ENCODE measurements around the gene MED27.
"Not testable (repeated sequence)": the region's sequence is repeated elsewhere in the genome, so short reads cannot be mapped to it uniquely, and the experiment has no call there.

MED27 gene

DNA sequence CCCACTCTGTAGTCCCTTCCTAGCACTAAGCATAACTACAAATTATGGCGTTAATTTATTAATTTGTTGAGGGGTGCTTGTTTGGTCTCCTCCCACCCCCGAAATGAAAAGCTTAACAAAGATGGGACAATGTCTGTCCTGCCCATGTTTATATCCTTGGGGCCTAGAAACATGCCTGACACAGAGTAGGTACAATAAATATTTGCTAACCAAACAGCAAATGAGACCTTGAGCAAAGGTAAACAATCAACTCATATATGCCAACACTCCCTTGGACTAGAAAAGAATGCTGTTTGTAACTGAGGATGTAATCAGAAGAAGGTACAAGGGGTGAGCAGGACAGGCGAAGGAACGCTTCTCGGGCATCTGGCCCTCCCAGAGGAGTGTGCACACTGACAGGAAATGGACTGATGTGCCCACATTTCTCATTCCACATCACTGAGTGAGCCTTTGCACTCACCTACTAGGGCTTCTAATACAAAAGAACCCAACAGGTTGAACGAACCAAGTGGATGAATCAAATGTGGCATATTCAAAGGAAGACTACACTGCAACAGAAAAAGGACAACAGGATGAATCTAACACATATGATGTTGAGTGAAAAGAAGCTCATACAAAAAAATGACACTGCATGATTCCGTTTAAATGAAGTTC lies 66.8 kb downstream of the MED27 start:
- DNase-seq: no peak

DNA sequence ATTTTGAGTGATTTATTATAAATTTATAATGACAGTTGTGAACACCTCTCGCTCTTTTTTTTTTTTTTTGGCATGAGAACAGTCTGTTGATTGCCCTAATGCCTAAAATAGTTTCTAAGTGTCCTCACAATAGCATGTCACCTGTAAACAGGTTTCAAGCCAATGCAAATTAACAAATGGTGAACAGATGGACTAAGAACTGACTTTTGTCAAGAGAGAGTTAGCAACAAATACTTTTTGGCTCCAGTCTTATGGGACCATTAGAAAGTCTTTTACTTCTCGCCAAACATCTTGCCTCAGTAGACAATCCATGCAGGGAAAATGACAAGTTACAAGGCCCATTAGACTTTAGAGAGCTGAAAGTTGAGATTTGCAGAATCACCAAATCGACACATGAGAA lies 67.8 kb downstream of the MED27 start:
- no peak for DNase-seq

DNA sequence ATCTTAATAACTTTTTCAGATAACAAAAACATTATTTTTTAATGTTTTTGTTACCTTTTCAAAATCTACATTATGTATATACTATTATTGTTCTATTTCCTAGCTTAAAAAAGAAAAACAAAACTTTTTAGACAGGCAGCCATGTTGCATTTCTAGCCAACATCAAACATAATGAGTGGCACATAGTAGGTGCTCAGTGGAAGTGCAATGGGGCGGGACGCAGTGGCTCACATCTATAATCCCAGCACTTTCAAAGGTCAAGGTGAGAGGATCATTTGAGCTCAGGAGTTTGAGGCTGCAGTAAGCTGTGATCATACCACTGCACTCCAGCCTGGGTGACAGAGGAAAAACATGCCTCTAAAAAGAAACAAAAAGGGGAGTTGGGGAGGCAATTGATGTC lies 68.4 kb downstream of the MED27 start:
- DNase-seq: no peak

DNA sequence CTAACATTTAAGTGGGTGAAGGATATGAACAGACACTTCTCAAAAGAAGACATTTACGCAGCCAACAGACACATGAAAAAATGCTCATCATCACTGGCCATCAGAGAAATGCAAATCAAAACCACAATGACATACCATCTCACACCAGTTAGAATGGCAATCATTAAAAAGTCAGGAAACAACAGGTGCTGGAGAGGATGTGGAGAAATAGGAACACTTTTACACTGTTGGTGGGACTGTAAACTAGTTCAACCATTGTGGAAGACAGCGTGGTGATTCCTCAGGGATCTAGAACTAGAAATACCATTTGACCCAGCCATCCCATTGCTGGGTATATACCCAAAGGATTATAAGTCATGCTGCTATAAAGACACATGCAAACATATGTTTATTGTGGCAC lies 69.5 kb downstream of the MED27 start:
- DNase-seq: not testable (repeated sequence)

DNA sequence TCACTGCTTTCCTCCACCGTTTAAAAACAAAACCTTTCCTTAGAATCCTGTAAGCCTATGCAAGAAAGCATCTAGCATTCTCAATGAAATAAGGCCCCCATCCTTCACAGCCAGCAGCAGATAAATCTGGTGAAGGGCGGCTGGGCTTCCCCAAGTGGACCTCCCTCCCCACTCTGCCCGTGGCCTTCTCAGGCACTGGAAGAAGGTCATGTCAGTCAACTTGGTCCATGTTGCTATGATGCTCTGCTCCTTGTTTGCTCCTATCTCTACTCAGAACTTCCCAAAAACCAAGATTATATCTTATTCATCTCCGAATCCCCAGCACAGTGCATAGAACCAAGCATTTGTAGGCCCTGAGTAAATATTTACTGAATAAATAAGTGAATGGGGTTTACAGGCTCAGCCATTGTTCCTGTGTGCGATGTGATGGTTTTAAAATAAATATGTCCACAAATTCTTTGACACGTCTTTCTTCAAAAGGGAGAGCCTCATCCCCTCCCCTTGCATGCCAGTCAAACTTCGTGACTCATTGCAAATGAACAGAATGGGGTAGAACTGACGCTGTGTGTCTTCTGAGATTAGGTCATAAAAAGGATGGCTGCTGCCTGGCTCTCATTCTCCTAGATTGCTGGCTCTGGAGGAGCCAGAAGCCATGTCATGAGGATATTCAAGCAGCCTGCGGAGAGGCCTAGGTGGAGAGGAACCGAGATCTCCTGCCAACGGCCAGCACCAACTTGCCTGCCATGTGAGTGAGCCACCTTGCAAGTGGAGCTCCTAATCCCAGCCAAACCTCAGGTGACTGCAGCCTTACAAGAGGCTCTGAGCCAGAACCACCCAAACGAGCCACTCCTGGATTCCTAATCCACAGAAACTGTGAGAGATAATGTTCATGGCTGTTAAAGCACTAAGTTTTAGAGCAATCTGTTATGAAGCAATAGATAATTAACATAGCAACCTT lies 70.5 kb downstream of the MED27 start:
- no peak for DNase-seq

DNA sequence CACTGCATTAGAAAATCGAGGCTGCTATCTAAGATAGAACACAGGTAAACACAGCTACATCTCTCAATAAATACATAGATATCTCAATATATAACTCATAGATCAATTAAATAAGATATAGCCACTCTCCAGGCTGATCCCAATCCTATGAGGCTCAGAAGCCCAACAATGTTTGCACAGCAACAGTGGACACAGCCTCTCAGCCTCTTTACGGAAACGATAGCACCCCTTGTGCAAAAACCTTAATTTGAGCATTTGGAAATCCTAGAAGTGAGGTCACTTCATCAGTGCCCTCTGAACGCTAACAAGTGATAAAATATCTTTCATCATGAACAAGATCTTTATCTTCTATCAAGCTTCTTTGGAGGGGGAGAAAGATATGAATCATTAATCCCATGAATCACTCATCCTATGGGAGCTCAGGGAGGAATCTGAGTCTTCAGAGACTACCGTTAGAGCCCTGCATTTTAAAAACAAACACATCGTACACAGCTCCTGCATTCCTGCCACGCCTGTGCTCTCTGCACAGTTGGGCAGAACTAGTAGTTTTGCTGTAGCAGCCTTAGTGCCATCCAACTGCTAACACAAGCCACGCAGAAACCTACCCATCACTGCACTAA lies 71.4 kb downstream of the MED27 start:
- no peak for DNase-seq

DNA sequence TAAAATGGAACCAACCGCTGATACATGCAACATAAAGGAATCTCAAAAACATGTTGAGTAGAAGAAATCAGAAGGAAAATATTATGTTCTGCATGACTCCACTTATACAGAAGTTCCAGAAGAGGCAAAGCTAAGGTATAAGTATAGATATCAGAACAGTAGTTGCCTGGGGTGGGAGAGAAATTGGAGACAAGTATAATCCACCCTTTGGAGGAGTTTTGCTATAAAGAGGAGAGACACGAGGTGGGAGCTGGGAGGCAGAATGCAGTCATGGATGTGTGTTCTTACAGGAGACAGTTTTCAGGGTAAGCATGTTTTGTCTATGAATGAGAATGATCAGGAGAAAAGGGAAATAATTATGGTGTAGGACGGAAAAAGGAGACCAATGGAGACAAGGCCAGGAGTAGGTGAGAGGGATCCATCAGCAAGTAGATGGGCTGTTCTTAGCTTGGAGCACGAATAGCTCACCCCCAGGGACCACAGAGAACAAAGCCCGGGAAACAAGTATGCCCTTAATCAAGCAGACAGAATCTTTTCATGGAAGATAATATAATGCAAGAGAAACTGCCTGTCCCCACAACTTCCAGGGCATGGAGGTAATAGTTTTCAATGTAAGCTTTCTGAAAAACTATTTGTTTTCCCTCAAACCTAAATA lies 72.2 kb downstream of the MED27 start:
- no peak for DNase-seq

DNA sequence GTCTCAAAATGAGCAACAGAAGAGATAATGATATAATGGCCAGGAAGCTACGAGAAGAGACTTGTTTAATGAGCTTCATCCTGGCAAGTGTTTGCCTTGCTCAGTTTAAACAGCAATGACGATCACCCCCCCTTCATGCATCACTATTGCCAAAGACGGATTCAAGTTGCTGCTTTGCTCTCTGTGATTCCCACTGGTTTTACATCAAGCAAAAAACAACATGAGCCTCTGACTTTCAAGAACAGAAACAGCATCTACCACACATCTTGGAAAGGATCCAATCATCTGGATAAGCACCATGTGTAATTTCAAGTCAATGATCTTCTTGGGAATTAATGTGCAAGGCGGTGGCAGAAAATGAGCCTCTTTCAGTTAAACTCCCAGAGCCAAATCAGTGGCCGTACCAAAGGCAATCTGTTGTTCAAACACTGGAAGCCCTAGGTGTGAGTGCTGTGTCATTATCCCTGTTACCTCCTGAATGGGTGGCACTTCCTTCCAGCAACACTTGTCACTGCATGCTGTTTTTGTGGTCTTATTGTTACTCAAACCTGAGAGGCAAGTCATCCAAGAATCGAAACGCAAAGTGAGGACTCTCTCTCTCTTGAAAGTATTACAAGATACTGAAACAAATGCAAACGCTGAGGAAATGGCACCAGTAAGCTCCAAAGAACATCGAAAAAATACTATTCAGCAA lies 72.8 kb downstream of the MED27 start:
- DNase-seq: no peak

DNA sequence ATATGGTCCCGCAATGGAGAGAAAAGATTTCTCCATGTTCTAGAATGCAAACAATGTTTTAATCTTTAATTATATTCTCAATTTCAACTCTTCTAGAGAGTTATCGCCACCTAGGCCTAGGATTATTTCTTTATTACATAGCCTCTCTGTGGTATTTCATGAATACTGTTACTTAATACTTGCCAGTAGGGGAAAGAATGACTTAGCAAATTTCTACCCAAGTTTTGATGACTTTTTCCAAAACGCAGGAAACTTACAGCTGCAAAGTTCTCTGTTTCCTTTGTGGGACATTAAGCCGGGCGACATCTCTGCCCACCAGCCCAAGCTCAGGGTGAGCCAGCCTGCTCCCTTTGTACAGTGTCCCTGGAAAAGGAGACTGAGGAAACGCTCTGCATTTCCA lies 73.8 kb downstream of the MED27 start:
- no peak for DNase-seq

DNA sequence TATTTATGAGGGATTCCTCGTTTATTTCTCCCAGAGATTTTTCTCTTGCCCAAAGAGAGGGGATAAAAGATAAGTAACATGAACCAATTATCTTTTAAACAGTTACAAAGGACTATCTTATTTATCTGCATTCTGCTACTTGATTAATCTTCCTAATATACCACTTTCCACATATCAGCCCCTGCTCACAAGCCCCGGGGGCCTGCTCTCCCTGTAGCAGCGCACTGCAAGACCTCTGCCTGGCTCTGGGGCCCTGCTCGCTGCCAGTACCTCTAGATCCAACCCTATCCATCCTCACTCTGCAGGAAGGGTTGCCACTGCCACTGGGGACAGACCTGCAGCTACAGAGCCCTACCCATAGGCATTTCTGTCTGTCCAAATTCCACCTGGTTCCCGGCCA lies 75.3 kb downstream of the MED27 start:
- no peak for DNase-seq

DNA sequence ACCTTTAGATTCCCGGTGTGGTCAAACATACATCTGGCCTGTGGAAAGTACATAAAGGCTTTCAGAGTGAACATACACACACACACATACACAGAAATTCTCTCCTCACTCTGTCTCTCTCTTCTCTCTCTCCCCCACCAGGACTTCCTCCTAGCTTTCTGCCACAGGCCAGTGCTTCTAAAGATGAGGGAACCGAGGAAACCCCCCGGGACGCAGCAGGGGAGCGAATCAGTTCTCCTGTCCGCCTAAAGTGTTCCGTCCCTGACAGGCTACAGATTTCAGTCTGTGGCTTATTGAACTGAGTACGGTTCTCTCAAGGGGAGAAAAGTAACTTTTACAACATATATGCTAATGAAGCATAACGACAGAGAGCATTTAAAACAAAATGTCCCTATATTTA lies 75.8 kb downstream of the MED27 start:
- no peak for DNase-seq

DNA sequence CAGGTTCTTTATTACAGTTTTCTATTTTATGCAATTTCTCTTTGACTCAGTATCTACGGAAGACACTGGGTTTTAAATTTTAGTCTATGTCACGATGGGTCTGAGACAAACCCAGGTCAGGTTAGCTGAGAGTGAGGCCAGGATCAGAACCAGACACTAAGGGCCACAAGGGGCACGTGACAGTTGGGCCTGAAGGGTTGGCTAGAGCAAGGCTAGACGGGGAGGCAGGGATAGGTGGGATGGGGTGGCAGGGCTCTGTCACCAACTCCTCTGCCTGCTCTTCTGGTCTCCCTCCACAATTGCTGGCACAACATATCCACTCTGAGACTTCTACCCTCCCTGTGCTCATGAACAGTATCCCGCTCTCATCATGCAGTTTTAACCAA lies 76.4 kb downstream of the MED27 start:
- DNase-seq: no peak

DNA sequence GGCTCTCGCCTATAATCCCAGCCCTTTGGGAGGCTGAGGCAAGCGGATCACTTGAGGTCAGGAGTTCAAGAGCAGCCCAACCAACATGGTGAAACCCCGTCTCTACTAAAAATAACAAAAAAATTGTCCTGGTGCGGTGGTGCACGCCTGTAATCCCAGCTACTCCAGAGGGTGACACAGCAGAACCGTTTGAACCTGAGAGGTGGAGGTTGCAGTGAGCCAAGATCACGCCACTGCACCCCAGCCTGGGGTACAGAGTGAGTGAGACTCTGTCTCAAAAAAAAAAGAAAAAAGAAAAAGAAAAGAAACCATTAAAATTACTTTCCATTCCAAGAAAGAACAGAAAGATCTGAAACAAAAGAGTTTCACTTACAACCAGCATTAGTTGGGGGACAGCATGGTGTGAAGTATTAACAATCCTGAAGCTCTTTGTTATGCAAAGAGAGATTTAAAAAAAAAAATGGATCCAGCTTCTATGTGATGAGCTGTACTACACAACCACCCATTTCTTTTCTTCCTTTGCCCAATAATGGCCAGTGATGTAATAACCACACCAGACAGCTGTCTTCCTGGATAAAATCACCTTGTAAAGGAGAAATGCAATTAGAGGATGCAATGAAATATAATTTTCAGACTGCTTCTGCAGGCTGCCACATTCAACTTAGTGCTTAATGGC lies 76.9 kb downstream of the MED27 start:
- DNase-seq: no peak

DNA sequence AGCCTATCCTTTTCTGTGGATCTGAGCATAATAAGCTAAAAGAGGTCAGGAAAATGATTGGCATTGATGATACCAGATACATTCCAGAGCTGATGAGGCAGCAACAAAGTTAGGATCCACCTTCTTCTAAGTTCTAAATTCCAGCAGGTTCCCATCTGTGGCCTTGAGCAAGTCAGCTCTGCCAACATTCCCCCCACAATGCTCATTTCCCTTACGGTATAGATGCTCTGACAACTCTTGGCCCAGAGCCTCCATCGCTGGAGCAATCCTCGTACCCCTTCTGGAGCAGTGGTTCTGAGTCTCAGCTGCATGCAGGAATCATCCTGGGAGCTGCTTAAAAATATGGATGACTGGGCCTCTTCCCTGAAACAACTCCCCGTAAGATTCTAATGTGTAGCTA lies 78.1 kb downstream of the MED27 start:
- DNase-seq: no peak

DNA sequence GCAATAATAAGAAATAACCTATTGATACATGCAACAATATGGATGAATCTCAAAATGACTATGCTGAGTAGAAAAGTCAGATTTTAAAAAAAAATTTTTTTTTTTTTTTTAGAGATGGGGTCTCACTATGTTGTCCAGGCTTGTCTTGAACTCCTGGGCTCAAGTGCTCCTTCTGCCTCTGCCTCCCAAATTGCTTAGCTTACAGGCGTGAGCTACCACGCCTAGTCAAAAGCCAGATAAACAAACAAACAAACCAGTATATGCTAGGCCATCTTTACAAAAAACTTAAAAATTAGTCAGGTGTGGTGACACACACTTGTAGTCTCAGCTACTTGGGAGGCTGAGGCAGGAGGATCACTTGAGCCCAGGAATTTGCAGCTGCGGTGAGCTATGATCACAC lies 79.0 kb downstream of the MED27 start:
- no peak for DNase-seq

DNA sequence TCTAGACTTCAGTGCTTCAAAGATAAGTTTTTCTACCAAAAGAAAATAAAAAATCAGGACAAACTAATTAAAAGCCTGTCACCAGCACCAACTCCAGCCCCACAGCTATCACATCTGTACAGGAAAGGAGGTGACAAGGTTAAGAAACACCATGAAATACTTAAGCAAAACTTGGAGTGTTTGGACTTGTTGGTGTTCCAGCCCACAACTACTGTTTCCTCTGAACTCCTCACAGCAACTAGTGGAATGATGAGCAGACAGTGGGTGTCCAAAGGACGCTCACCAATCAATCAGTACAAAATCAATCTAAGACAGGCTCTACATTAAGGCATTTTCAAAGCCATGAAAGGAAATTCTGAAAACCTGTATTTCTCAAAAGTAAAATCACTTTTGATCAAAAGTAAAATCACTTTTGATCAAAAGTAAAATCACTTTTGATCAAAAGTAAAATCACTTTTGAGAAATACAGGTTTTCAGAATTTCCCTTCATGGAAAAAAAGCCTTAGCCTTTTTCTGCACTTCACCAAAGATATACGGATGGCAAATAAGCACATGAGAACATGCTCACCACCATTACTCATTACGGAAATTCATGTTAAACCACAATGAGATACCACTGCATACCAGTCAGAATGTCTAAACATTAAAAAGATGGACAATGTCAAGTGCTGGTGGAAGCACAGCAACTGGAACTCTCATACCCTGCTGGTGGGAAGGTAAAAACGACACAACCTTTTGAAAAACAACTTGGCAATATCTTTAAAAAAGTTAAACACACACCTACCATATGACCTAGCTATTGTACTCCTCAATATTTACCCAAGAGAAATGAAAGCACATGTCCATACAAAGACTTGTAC lies 79.7 kb downstream of the MED27 start:
- DNase-seq: no peak

DNA sequence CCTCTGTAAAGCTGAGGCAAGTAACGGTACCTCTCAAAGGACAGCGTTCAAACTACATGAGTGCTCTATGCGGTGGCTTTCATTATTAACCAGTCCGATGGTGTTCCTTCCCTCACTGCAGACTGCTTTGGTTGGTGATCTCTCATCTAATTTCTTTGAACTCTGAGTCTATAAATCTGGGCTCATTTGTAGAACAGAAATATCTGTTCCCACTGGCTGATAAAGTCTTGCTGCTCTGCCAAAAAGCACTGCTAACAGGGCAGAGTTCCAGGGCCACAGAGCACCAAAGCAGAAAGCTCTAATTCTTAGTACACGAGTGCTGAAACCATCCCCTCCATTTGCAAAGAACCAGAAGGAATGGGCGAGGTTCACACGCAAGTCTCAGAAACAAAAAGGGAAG lies 81.9 kb downstream of the MED27 start:
- no peak for DNase-seq

DNA sequence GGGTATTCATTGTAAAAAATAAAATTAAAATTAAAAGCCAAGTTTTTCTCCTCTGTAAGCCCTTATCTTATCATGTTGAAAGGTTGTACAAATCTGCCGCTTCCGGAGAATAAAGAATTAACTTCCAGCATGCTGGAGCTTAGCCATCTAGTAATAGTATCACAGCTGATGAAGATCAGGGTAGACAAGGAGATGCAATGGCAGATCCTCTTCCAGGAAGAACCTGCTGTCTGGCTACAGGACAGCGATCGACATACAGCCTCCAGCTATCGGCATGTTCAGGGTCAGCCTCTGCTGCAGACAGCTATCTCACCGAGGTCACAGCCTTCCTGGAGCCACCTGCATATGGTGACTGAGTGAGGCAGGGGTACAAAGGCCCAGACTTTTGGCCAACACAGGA lies 82.6 kb downstream of the MED27 start:
- DNase-seq: no peak

DNA sequence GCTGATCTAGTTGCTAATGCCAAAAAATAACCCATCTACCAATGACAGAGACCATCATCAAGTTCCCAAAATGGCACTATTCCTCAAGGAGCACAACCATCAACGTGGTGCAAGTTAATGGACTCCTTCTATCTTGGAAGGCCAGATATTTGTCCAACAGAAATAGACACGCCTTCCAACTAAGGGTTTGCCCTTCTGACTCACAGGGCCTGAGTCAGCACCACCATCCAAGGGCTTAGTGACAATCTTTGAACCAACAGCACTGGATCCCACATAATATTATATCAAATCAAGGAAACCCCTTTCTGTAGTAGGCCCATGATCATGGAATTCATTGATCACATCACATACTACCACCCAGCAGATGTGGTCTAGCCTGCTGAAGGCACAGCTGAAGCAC lies 84.3 kb downstream of the MED27 start:
- DNase-seq: no peak

DNA sequence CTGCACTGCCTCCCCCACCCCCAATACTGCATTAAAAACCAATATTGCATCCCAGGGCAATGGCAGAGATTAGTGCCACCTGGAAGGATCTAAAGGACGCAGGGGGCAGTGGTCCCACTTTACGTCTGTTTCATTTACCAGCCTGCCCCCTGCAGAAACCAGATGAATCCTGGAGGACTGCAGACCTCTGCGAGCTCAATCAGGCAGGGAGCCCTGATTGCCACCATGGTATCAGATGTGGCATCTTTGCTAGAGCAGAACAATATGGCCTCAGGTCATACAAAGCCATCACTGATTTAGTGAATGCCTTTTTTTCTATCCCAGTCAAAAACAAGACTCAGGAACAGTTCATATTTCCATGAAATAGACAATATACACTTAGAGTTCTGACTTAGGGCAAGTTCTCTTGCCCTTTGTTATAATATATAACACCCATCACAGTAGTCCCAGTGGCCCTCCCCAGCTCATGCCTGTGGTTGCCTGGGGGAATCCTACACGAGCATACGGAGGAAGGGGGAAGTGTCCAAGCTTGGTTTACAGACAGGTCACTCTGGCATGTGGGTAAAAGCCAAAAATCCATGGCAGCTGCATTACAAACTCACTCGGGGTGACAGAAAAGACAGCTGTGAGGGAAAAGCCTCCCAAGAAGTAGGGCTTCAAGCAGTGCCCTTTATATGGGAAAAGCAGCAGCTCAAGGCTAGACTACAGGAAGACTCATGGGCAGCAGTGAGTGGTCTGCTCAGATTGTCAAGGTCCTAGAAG lies 85.1 kb downstream of the MED27 start:
- no peak for DNase-seq

Measured in T1000 (cell line).